Muscle of leg (tissue), 16 donors: ENCODE data around the gene IL2RG. TPM values are rescaled to one million over a fixed set of nuclear protein-coding genes. Genes with fewer than 3 reads are reported as not detected.
A peak's percentile ranks its signal among the peaks of the same experiment; 100 is the strongest.

Experiments
- DNase-seq: peaks from one replicate; pipeline ENCODE4 v3.0.0; 2013
- H3K27ac ChIP-seq: one replicate; pipeline ENCODE4 v1.5.1; 2013; ENCODE audit warnings: mild to moderate bottlenecking, low read length, control low read depth
- H3K27me3 ChIP-seq: one replicate; pipeline ENCODE4 v1.6.1; 2013; ENCODE audit warnings: low read length; ENCODE audit not compliant: control insufficient read depth, insufficient read depth
- H3K36me3 ChIP-seq: one replicate; pipeline ENCODE4 v1.6.1; 2013; ENCODE audit warnings: low read length; ENCODE audit not compliant: control insufficient read depth, insufficient read depth
- H3K4me1 ChIP-seq: one replicate; pipeline ENCODE4 v1.6.1; 2013; ENCODE audit warnings: low read length; ENCODE audit not compliant: control insufficient read depth, insufficient read depth
- H3K4me3 ChIP-seq: one replicate; pipeline ENCODE4 v1.5.1; 2013; ENCODE audit warnings: low read length, control low read depth
- H3K9me3 ChIP-seq: replicated peaks from 2 replicates; pipeline ENCODE4 v1.6.1; 2013; ENCODE audit warnings: low read depth, low read length; ENCODE audit not compliant: control insufficient read depth
- WGBS: methylation state at CpG from one replicate; pipeline ENCODE4 v1.1.5; 2013; ENCODE audit warnings: missing lambda C conversion rate; ENCODE audit not compliant: insufficient coverage; 5-methylcytosine and 5-hydroxymethylcytosine counted together
- long read RNA-seq, 11 donors: transcript quantifications; one replicate each; lab custom pipeline, GENCODE V29; 2026
- polyA plus RNA-seq, 8 donors: library from polyadenylated mRNA; unstranded; fragments of 120-200 nt; gene quantifications; one replicate each; pipeline versions ENCODE4 v1.2.1 to v1.2.3, GENCODE V29; 2013; ENCODE audit warnings: inconsistent platforms in 1 of 8, low replicate concordance in 1 of 8; ENCODE audit not compliant: insufficient read length in 8 of 8, insufficient read depth in 1 of 8
- total RNA-seq: library from RNA; stranded (reverse); fragments of 120-200 nt; gene quantifications from one replicate; pipeline ENCODE4 v1.2.4, GENCODE V29; 2013

Gene IL2RG
- total RNA-seq, result 0.98 TPM
- polyA plus RNA-seq, result 1 to 10 TPM; 1.3 to 7.2 (median 2.2) TPM
- long read RNA-seq, donor 1, result 0 reads
- long read RNA-seq, donor 2, result 0 reads
- long read RNA-seq, donor 3, result 0 reads
- long read RNA-seq, donor 4, partial matches to known transcripts, result 0 of 1 reads
- long read RNA-seq, donor 4, other reads (novel, unspliced or antisense), result 0 of 1 reads
- long read RNA-seq, donor 5, partial matches to known transcripts, result 0 of 1 reads
- long read RNA-seq, donor 5, other reads (novel, unspliced or antisense), result 0 of 1 reads
- long read RNA-seq, donor 6, partial matches to known transcripts, result 0 of 1 reads
- long read RNA-seq, donor 6, other reads (novel, unspliced or antisense), result 0 of 1 reads
- long read RNA-seq, donor 7, result 0 reads
- long read RNA-seq, donor 8, result 0 reads
- long read RNA-seq, donor 9, result 0 reads
- long read RNA-seq, donor 10, partial matches to known transcripts, result 0 of 1 reads
- long read RNA-seq, donor 10, other reads (novel, unspliced or antisense), result 0 of 1 reads
- long read RNA-seq, donor 11, result 0 reads

DNA sequence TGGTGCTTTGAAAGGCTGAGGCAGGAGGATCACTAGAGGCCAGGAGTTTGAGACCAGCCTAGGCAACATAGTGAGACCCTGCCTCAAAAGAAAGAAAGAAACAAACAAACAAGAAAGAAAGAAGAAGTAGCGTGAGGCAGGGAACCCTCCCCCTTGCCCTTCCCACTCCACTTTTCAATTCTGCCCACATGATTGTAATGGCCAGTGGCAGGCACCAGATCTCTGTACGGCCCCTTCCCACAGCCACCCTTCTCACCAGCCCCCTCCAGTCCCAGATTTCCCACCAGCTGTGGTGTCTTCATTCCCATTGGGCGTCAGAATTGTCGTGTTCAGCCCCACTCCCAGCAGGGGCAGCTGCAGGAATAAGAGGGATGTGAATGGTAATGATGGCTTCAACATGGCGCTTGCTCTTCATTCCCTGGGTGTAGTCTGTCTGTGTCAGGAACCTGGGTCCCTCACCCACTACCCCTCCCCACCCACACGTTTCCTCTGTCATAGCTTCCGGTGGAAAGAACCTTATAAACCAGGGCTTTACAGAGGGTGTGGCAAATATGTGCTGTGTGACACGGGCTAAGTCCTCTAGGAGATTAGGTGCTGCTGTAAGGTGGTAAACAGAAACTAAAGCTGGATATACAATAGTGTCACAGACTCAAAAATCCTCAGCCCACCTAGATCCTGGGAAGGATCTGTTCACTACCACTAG, at the start of gene IL2RG:
TSS of gene IL2RG (minus strand) at position 437 of the 703 bp plus-strand sequence. CDS start at position 399, 38 bp downstream.
- peaks cover 4% of the 10 kb centered on the region for H3K27me3 ChIP-seq
- no peaks in the 10 kb centered on the region for H3K36me3 ChIP-seq
- H3K9me3 ChIP-seq, result no peaks in the 10 kb centered on the region
- peaks cover 21% of the 10 kb centered on the region for H3K4me1 ChIP-seq
- H3K27ac ChIP-seq, result no peak within 1 kb of the TSS
- no peak for DNase-seq
- 83% methylated on average over 1 of the region's 8 CpGs for WGBS
- H3K4me3 ChIP-seq, result peak within 1 kb of the TSS; percentile 13

DNA sequence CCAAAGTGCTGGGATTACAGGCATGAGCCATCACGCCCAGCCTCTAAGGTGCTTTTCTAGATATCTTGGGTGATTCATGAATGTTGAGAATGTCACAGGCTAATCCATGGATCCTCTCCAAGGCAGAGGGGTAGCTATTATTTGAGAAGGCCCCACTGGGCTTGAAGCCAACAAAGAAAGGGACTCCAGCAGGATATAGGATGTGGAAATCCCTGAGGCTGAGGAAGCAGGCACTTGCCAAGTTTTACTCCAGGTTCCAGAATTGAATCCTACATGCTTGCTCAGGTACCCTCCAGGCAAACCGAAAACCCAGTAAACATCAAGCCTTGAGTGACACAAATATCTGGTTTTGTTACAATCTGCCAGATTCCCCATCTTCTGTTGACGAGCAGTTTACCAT, 49.1 kb upstream of the IL2RG start:
- no peak overlapping the region for H3K4me3 ChIP-seq
- H3K36me3 ChIP-seq, result no peaks in the 10 kb centered on the region
- peaks cover 2% of the 10 kb centered on the region for H3K27me3 ChIP-seq
- no peaks in the 10 kb centered on the region for H3K9me3 ChIP-seq
- WGBS, result 79% methylated on average over 2 of the region's 3 CpGs
- no peak for DNase-seq
- H3K27ac ChIP-seq, result no peak overlapping the region
- H3K4me1 ChIP-seq, result no peaks in the 10 kb centered on the region

DNA sequence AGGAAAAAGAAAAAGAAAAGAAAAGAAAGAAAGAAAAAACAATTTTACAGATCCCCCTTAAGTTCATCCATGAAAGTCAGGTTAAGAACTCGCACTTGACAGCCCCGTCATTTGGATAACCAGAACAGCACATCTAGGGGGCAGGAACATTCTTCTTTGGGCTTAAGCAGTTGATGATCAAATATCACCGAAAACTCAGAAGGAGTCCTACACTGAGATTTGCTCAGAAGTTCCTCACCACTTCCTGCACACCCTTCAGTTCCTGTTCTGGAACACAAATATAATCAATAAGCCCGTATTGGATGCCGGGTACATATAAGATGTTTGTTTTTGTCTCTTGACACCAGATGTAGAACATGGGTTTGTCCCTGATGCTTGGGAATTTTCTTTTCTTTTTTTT, 48.0 kb upstream of the IL2RG start:
- Histone ChIP-seq H3K27me3 (peaks cover 2% of the 10 kb centered on the region), H3K4me3 (no peak overlapping the region), H3K4me1 (no peaks in the 10 kb centered on the region), H3K9me3 (no peaks in the 10 kb centered on the region), H3K36me3 (no peaks in the 10 kb centered on the region), H3K27ac (no peak overlapping the region)
- WGBS, result 67% methylated on average over 2 of the region's 5 CpGs
- DNase-seq, result no peak

DNA sequence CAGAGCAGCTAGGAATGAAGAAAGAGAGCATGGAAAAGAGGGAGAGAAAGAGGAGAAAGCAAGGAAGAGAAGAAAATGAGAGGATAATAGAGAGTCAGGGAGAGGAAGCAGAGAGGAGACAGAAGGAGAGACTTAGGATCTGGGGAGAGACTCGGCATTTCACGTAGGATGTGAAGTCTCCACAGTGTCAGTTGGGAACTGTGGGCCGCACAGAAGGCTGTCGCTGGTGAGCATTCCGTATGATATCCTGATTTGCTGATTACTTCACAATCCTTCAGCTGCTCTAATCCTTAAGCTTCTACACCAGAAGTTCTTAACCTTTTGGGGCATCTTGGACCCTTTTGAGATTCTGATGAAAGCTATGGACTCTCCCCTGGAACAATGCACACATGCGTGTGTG, 47.2 kb upstream of the IL2RG start:
- WGBS, result 69% methylated on average over 5 of the region's 6 CpGs
- H3K9me3 ChIP-seq, result no peaks in the 10 kb centered on the region
- DNase-seq, result no peak
- no peak overlapping the region for H3K4me3 ChIP-seq
- no peaks in the 10 kb centered on the region for H3K4me1 ChIP-seq
- H3K36me3 ChIP-seq, result no peaks in the 10 kb centered on the region
- H3K27me3 ChIP-seq, result peaks cover 2% of the 10 kb centered on the region
- no peak overlapping the region for H3K27ac ChIP-seq

DNA sequence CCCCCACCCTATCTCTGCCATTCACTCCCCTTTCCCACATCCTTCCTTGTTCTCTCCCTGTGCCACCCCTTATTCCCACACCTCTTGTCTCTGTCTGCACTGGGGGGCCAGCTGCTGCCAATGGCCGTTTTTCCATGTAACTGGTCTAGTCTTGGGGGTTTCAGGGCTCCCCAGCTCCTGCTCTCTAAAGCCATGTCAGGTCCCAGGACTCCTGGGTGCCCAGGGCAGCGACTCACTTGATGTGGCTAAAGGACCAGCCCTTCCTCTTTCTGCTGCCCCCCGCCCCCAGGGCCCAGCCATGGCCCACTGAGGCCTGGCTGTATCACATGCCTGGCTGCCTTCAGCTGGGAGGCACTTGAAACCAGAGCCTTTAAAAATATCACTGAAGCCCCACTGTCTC, 43.3 kb upstream of the IL2RG start:
- WGBS, result 41% methylated on average over 3 of the region's 3 CpGs
- H3K36me3 ChIP-seq, result no peaks in the 10 kb centered on the region
- no peak for DNase-seq
- peaks cover 3% of the 10 kb centered on the region for H3K4me1 ChIP-seq
- H3K27me3 ChIP-seq, result peaks cover 6% of the 10 kb centered on the region
- H3K9me3 ChIP-seq, result no peaks in the 10 kb centered on the region
- no peak overlapping the region for H3K4me3 ChIP-seq
- no peak overlapping the region for H3K27ac ChIP-seq

DNA sequence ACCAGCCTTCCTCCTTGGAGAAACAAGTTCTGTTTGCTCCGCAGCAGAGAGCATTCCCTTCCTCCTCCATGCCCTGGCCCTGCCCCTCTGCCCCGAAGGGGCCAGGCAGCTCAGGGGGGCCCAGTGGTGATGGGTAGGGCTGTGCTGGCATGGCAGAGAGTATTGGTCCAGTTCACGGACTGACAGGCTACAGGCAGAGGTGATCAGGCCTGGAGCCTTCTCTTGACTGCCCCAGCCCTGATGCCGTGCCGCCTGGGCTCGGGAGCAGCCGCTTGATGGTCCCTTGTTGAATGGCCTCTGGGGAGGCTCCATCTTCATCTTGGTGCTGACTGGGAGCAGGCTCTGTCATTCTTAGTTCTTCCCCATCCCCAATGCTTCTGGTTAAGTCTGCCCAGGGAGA, 42.8 kb upstream of the IL2RG start:
- Histone ChIP-seq H3K4me1 (peaks cover 4% of the 10 kb centered on the region), H3K4me3 (no peak overlapping the region), H3K36me3 (no peaks in the 10 kb centered on the region), H3K9me3 (no peaks in the 10 kb centered on the region), H3K27me3 (peaks cover 6% of the 10 kb centered on the region), H3K27ac (no peak overlapping the region)
- 75% methylated on average over 4 of the region's 7 CpGs for WGBS
- DNase-seq, result no peak

DNA sequence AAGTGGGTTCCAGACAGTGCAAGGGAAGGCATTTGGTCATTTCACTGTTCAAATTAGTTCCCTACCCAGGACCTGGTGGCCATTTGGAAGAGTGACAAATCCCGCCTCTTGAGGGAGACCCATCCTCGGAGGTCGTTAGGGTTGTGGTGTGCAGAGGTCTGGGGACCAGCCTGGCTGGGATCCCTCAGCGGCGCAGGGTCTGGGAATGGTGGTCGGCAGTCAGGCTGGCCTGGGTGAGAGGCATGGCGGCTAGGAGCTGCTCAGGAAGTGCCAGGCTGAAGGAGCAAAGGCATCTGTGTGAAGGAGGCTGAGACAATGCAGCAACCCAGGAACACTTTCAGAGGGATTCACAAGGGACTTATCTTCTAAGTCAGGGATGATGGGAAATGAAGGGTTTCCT, 40.0 kb upstream of the IL2RG start:
- Histone ChIP-seq H3K27ac (no peak overlapping the region), H3K9me3 (no peaks in the 10 kb centered on the region)
- WGBS, result 66% methylated on average over 7 of the region's 7 CpGs

DNA sequence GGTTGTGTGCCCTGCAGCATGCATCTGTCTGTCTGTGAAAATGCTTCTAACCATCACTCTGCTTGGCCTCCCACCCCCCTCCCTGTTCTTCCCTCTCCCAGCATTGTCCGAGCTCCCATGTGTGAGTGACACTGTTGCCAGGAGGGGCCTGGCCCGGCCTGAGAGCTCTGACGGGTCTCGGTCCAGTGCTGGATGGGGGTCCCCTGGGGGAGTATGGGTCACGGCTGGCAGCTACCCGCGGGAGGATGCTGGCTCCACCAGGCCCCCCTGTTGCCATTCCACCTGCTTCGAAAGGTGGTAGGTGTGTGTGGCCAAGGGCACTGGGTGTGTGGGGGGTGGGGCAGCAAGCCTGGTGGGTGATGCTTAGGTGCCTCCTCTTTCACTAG, 36.9 kb upstream of the IL2RG start:
- H3K27me3 ChIP-seq, result peaks cover 11% of the 10 kb centered on the region
- no peak overlapping the region for H3K4me3 ChIP-seq
- H3K9me3 ChIP-seq, result no peaks in the 10 kb centered on the region
- peaks cover 35% of the 10 kb centered on the region for H3K4me1 ChIP-seq
- DNase-seq, result no peak
- no peaks in the 10 kb centered on the region for H3K36me3 ChIP-seq
- WGBS, result 72% methylated on average over 5 of the region's 8 CpGs
- H3K27ac ChIP-seq, result no peak overlapping the region

More for the DNA sequence above, 40.0 kb upstream of the IL2RG start:
- peaks cover 9% of the 10 kb centered on the region for H3K27me3 ChIP-seq
- peaks cover 18% of the 10 kb centered on the region for H3K4me1 ChIP-seq
- no peak for DNase-seq
- no peak overlapping the region for H3K4me3 ChIP-seq
- H3K36me3 ChIP-seq, result no peaks in the 10 kb centered on the region

DNA sequence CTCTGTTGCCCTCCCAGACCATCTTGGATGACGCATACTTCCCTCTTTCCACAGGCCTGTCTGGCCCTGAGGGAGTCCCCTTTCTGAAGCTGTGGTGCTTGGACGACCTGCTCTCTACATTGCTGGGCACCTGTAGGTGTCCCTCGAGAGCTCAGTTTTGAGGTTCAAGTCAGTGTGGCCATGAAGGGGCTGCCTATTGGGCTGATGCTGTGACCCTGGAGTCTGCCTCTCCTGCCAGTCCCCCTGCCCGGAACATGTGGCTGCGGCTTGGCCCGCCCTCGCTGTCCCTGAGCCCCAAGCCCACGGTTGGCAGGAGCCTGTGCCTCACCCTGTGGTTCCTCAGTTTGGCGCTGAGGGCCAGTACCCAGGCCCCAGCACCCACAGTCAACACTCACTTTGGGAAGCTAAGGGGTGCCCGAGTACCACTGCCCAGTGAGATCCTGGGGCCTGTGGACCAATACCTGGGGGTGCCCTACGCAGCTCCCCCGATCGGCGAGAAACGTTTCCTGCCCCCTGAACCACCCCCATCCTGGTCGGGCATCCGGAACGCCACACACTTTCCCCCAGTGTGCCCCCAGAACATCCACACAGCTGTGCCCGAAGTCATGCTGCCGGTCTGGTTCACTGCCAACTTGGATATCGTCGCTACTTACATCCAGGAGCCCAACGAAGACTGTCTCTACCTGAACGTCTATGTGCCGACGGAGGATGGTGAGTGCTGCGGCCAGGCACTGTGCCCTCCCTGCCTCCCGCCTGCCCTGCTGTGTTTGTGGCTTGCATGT, 36.3 kb upstream of the IL2RG start:
- no peaks in the 10 kb centered on the region for H3K36me3 ChIP-seq
- H3K9me3 ChIP-seq, result no peaks in the 10 kb centered on the region
- H3K4me1 ChIP-seq, result peaks cover 35% of the 10 kb centered on the region
- peaks cover 9% of the 10 kb centered on the region for H3K27me3 ChIP-seq
- no peak overlapping the region for H3K4me3 ChIP-seq
- 79% methylated on average over 21 of the region's 28 CpGs for WGBS
- no peak for DNase-seq
- H3K27ac ChIP-seq, result no peak overlapping the region

DNA sequence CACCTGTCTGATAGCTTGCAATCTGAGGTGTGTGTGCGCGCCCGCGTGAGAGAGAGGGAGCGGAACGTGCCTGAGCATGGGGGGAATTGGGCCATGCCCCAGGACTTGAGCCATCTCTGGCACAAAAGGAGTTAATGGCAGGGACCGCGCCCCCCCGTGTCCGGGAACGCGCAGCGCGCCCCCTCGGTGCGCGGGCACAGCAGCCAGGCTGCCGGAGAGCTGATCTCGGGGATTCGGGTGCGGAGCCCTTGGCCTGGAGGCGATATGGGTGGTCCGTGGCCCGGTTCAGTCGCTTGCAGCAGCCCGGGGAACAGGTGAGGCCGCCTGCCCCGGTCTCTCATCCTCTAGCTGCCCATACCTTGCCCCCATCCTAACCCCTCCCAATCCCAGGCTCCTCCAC, 33.3 kb upstream of the IL2RG start, which contains the start of gene NLGN3:
TSS of gene NLGN3 (plus strand) at position 191 of the 400 bp plus-strand sequence. CDS start 2,909 bp downstream, outside the sequence.
- no peak within 1 kb of the TSS for H3K27ac ChIP-seq
- WGBS, result 28% methylated on average over 28 of the region's 28 CpGs
- no peaks in the 10 kb centered on the region for H3K9me3 ChIP-seq
- peaks cover 31% of the 10 kb centered on the region for H3K4me1 ChIP-seq
- H3K4me3 ChIP-seq, result peak within 1 kb of the TSS; percentile 27
- peaks cover 11% of the 10 kb centered on the region for H3K27me3 ChIP-seq
- H3K36me3 ChIP-seq, result peaks cover 12% of the 10 kb centered on the region
- peak; percentile 34 for DNase-seq
